OCI-LY3 (cell line): ENCODE results near the gene TAS2R1.

Source experiments
- EZH2phosphoT487 ChIP-seq: fragments of 200-600 bp; shearing (Covaris generic); IDR thresholded peaks from 2 replicates; pipeline ENCODE4 v1.6.1; 2018; ENCODE audit warnings: antibody characterized with exemption, mixed run types, low read depth
- TF ChIP-seq, protein P1 (sequence below): fragments of 200-600, 300-600 bp; sonication (generic); IDR thresholded peaks from 2 replicates; pipeline ENCODE4 v1.5.1; 2014; ENCODE audit warnings: antibody characterized with exemption, low read length, low read depth

DNA sequence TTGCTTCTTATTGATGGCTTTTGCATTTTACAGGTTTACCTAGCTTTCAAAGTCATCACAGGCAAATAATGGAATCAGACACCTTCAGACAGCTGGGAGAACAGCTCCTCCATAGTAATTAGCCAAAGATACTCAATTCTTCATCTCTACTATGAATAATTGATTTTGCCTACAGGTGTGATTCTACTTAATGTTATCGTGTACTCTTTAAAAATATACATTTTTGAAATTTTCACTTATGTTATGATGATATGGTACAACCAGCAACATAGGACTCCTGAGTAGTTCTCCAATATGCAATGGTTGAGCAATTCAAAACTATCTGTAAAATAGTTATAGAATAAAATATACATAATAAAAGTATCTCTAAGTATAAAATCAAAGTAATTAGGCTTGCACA lies at the start of gene TAS2R1:
- TF ChIP-seq, protein P1, sequence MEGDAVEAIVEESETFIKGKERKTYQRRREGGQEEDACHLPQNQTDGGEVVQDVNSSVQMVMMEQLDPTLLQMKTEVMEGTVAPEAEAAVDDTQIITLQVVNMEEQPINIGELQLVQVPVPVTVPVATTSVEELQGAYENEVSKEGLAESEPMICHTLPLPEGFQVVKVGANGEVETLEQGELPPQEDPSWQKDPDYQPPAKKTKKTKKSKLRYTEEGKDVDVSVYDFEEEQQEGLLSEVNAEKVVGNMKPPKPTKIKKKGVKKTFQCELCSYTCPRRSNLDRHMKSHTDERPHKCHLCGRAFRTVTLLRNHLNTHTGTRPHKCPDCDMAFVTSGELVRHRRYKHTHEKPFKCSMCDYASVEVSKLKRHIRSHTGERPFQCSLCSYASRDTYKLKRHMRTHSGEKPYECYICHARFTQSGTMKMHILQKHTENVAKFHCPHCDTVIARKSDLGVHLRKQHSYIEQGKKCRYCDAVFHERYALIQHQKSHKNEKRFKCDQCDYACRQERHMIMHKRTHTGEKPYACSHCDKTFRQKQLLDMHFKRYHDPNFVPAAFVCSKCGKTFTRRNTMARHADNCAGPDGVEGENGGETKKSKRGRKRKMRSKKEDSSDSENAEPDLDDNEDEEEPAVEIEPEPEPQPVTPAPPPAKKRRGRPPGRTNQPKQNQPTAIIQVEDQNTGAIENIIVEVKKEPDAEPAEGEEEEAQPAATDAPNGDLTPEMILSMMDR, result no peak
- TF ChIP-seq EZH2phosphoT487, result no peak
